Endothelial cell of umbilical vein (primary cell): ENCODE data around the gene GRB2. TPM values are rescaled to one million over a fixed set of nuclear protein-coding genes. Genes with fewer than 3 reads are reported as not detected.

Experiments
- BruUV-seq: library from RNA; stranded (reverse); fragments of 400-500 nt; replicated peaks from 2 replicates; lab custom pipeline; 2021; lab: Mats Ljungman, UMichigan
- CTCF ChIA-PET: fragments of 300-600, 350-600 bp; sonication (Branson Sonifier 250); formaldehyde crosslinking; loops from one replicate; lab custom pipeline; 2021; ENCODE audit warnings: antibody characterized with exemption, inconsistent platforms; lab: Charles Lee
- POLR2A ChIA-PET: fragments of 300-600, 350-600 bp; sonication (Branson Sonifier 250); formaldehyde crosslinking; loops from one replicate; lab custom pipeline; 2021; ENCODE audit warnings: antibody characterized with exemption, inconsistent platforms; lab: Charles Lee
- DNase-seq: peaks from one replicate; pipeline ENCODE4 v3.0.0-alpha.2; 2011; ENCODE audit warnings: low read depth, low spot score
- FAIRE-seq: peaks from 2 replicates; lab custom pipeline; 2011; peaks lifted over from hg19 to GRCh38; lab: Jason Lieb, UNC
- H2AFZ ChIP-seq: 2 replicates; pipeline ENCODE4 v1.6.0; 2012; ENCODE audit warnings: low read depth, low read length, control low read depth, inconsistent platforms
- H3K27ac ChIP-seq: 2 replicates; pipeline ENCODE4 v1.5.1; 2011; ENCODE audit warnings: low read depth, mild to moderate bottlenecking, control low read depth, low read length, moderate library complexity; ENCODE audit not compliant: insufficient read depth
- H3K27me3 ChIP-seq, 2 experiments: 2 replicates each; pipeline versions ENCODE4 v1.6.0 to v1.6.1; 2011; ENCODE audit warnings: low read length in 2 of 2, mixed read lengths in 1 of 2; ENCODE audit not compliant: control insufficient read depth in 2 of 2, insufficient read depth in 2 of 2
- H3K36me3 ChIP-seq, 2 experiments: 2 replicates in 1 of 2; 3 replicates in 1 of 2; pipeline ENCODE4 v1.5.1; 2011; ENCODE audit warnings: low read length in 2 of 2, mild to moderate bottlenecking in 1 of 2, moderate library complexity in 1 of 2; ENCODE audit not compliant: control insufficient read depth in 2 of 2, insufficient read depth in 2 of 2; ENCODE audit errors: extremely low read depth in 1 of 2
- H3K4me1 ChIP-seq: 3 replicates; pipeline ENCODE4 v1.5.1; 2011; ENCODE audit warnings: mild to moderate bottlenecking, low read length; ENCODE audit not compliant: control insufficient read depth, insufficient read depth; ENCODE audit errors: extremely low read depth
- H3K4me2 ChIP-seq: 2 replicates; pipeline ENCODE4 v1.6.1; 2011; ENCODE audit warnings: low read length, control low read depth, mixed read lengths; ENCODE audit not compliant: insufficient read depth
- H3K4me3 ChIP-seq, 3 experiments: fragments of 200-600 bp in 1 of 3; sonication (generic), shearing (Covaris generic) in 1 of 3; replicated peaks in 1 of 3; 2 replicates each; pipeline ENCODE4 v1.5.1; 2011 to 2016; ENCODE audit warnings: control low read depth in 3 of 3, low read length in 3 of 3, mild to moderate bottlenecking in 2 of 3, inconsistent platforms in 1 of 3, low read depth in 1 of 3, moderate library complexity in 1 of 3; ENCODE audit not compliant: insufficient read depth in 1 of 3
- H3K79me2 ChIP-seq: 2 replicates; pipeline ENCODE4 v1.6.0; 2012; ENCODE audit warnings: low read length, inconsistent platforms; ENCODE audit not compliant: control insufficient read depth, insufficient read depth
- H3K9ac ChIP-seq: replicated peaks from 2 replicates; pipeline ENCODE3; 2011; ENCODE audit warnings: low read length, control low read depth; ENCODE audit not compliant: insufficient read depth; ENCODE audit errors: extremely low read depth
- H3K9me1 ChIP-seq: replicated peaks from 3 replicates; pipeline ENCODE4 v1.6.0; 2011; ENCODE audit warnings: mild to moderate bottlenecking, low read length; ENCODE audit not compliant: control insufficient read depth, insufficient read depth; ENCODE audit errors: extremely low read depth
- H3K9me3 ChIP-seq: replicated peaks from 2 replicates; pipeline ENCODE4 v1.5.1; 2012; ENCODE audit warnings: low read length, inconsistent platforms; ENCODE audit not compliant: control insufficient read depth, insufficient read depth
- H4K20me1 ChIP-seq: replicated peaks from 2 replicates; pipeline ENCODE3; 2011; ENCODE audit warnings: mild to moderate bottlenecking, low read length; ENCODE audit not compliant: control insufficient read depth, insufficient read depth; ENCODE audit errors: extremely low read depth
- CTCF ChIP-seq, 2 donors: IDR thresholded peaks; 1 replicate in 1 of 2; 2 replicates in 1 of 2; pipeline ENCODE4 v1.5.1; 2011; ENCODE audit warnings: low read length in 2 of 2, mild to moderate bottlenecking in 2 of 2, moderate library complexity in 2 of 2, control low read depth in 1 of 2, inconsistent platforms in 1 of 2, low read depth in 1 of 2; ENCODE audit not compliant: insufficient read depth in 1 of 2; ENCODE audit errors: extremely low read depth in 1 of 2
- EZH2 ChIP-seq: IDR thresholded peaks from 2 replicates; pipeline ENCODE4 v1.6.1; 2012; ENCODE audit warnings: borderline replicate concordance, low read depth, mild to moderate bottlenecking, moderate library complexity, low read length, inconsistent platforms; ENCODE audit not compliant: severe bottlenecking
- FOS ChIP-seq: IDR thresholded peaks from 2 replicates; pipeline ENCODE4 v1.6.1; 2011; ENCODE audit warnings: mild to moderate bottlenecking, low read length, moderate library complexity, borderline replicate concordance; ENCODE audit not compliant: insufficient read depth
- GATA2 ChIP-seq: IDR thresholded peaks from 2 replicates; pipeline ENCODE4 v1.7.0; 2011; ENCODE audit warnings: low read depth, mild to moderate bottlenecking, moderate library complexity, mixed read lengths, low read length; ENCODE audit not compliant: insufficient read length, insufficient read depth
- JUN ChIP-seq: IDR thresholded peaks from 2 replicates; pipeline ENCODE4 v1.6.1; 2011; ENCODE audit warnings: borderline replicate concordance, low read depth; ENCODE audit not compliant: insufficient read length, insufficient read depth
- MAX ChIP-seq: IDR thresholded peaks from 2 replicates; pipeline ENCODE4 v1.6.1; 2011; ENCODE audit not compliant: insufficient read depth, insufficient read length
- MYC ChIP-seq: IDR thresholded peaks from one replicate; pipeline ENCODE4 v1.6.1; 2011; ENCODE audit warnings: mild to moderate bottlenecking, low read depth, low read length
- POLR2A ChIP-seq: IDR thresholded peaks from 2 replicates; pipeline ENCODE4 v1.6.1; 2012; ENCODE audit warnings: low read depth, mild to moderate bottlenecking, control low read depth, low read length
- POLR2AphosphoS5 ChIP-seq: IDR thresholded peaks from 2 replicates; pipeline ENCODE4 v1.6.1; 2012; ENCODE audit warnings: low read depth, mild to moderate bottlenecking, control low read depth, low read length, moderate library complexity; ENCODE audit not compliant: insufficient read depth
- dilution Hi-C: fragments of 300-500 bp; cut with MboI; formaldehyde crosslinking; loops from one replicate; pipeline ENCODE4 v1.15.0; 2019; ENCODE audit warnings: low sequenced_read_pairs; ENCODE audit not compliant: extremely low pct_ligation_motif_present
- intact Hi-C: fragments of 100-400 bp; cut with micrococcal nuclease; formaldehyde crosslinking; loops from one replicate; pipeline ENCODE4 v1.10.0; 2022
- polyA plus RNA-seq, 4 experiments: library from polyadenylated mRNA; depleted of rRNA in 3 of 4; stranded (reverse) in 3 of 4; unstranded in 1 of 4; fragments of >200 nt; gene quantifications; 2 replicates each; pipeline versions ENCODE4 v1.2.1 to v1.2.3, GENCODE V29; 2011 to 2012; ENCODE audit warnings: missing spikeins in 1 of 4
- total RNA-seq: library from RNA; stranded (reverse); gene quantifications from 2 replicates; pipeline ENCODE4 v1.2.3, GENCODE V29; 2021

GRB2 gene
- total and polyA plus RNA-seq, 2 donors (not counting 3 experiments of a cell fraction or from before 2014, with no cell fraction given): 51.5 to 93.9 TPM

DNA sequence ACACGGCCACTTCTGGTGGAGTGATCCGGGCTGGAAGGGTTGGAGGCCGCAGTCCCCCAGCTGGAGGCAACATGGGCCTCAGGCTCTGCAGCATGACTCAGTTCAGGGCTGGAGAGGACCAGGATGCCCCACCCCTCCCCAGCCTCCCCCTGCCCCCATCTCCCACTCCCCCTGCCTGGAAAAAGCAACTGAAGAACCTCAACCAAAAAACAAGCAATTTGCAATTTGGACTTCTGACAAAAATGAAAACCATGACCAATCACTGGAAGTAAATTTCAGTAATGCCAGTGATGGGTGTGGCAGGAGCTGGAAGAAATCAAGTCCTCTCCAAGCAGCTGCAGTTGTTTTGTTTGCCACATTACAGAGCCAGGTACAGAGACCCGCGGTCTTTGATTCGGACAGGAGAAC, 127.8 kb downstream of the GRB2 start:
- no peak for TF ChIP-seq POLR2A
- TF ChIP-seq CTCF (IDR thresholded peaks at IDR 0.05; ENCODE audit: extremely low read depth in 1 of 2, insufficient read depth in 1 of 2, low read depth in 1 of 2, low read length in 2 of 2): no peak
- TF ChIP-seq MYC: no peak
- TF ChIP-seq JUN: no peak
- TF ChIP-seq MAX: no peak
- TF ChIP-seq GATA2: no peak
- no peak for TF ChIP-seq EZH2
- no peak for TF ChIP-seq FOS
- TF ChIP-seq POLR2AphosphoS5: no peak
- H3K9me1 ChIP-seq: no peaks in the 10 kb centered on the region
- no peak overlapping the region for H3K4me3 ChIP-seq
- intact Hi-C loops: no loop called here
- no peaks in the 10 kb centered on the region for H3K4me1 ChIP-seq
- H3K9ac ChIP-seq: no peak overlapping the region
- H3K9me3 ChIP-seq: no peaks in the 10 kb centered on the region
- H3K27me3 ChIP-seq: no peaks in the 10 kb centered on the region
- no peaks in the 10 kb centered on the region for H3K36me3 ChIP-seq
- DNase-seq (no peak), FAIRE-seq (no peak)
- dilution Hi-C loops: no loop called here
- no peaks in the 10 kb centered on the region for H3K79me2 ChIP-seq
- H2AFZ ChIP-seq: no peak overlapping the region
- BruUV-seq: no TSS peak
- no peaks in the 10 kb centered on the region for H4K20me1 ChIP-seq
- no peak overlapping the region for H3K4me2 ChIP-seq
- CTCF ChIA-PET: interaction anchor here (0.7 kb wide), 1 partner anchor 76 kb away, joined by 3 read pairs; no protein-coding TSS in a partner anchor
- H3K27ac ChIP-seq: no peak overlapping the region
- POLR2A ChIA-PET: interaction anchor here (0.7 kb wide), 1 partner anchor 11 kb away, joined by 3 read pairs; the partner anchor contains the start of gene SLC25A19
